NK-92 treated with Interleukin-12 subunit alpha and Interleukin-12 subunit beta, amount 100 ng/mL, for 24 hours (cell line): ENCODE measurements around the gene ADAMTS14.
"Not testable (repeated sequence)": the region's sequence is repeated elsewhere in the genome, so short reads cannot be mapped to it uniquely, and the experiment has no call there.

Experiments used
- DNase-seq: peaks from one replicate; lab custom pipeline; 2025; lab: John Stamatoyannopoulos, UW

ADAMTS14 gene, protein sequence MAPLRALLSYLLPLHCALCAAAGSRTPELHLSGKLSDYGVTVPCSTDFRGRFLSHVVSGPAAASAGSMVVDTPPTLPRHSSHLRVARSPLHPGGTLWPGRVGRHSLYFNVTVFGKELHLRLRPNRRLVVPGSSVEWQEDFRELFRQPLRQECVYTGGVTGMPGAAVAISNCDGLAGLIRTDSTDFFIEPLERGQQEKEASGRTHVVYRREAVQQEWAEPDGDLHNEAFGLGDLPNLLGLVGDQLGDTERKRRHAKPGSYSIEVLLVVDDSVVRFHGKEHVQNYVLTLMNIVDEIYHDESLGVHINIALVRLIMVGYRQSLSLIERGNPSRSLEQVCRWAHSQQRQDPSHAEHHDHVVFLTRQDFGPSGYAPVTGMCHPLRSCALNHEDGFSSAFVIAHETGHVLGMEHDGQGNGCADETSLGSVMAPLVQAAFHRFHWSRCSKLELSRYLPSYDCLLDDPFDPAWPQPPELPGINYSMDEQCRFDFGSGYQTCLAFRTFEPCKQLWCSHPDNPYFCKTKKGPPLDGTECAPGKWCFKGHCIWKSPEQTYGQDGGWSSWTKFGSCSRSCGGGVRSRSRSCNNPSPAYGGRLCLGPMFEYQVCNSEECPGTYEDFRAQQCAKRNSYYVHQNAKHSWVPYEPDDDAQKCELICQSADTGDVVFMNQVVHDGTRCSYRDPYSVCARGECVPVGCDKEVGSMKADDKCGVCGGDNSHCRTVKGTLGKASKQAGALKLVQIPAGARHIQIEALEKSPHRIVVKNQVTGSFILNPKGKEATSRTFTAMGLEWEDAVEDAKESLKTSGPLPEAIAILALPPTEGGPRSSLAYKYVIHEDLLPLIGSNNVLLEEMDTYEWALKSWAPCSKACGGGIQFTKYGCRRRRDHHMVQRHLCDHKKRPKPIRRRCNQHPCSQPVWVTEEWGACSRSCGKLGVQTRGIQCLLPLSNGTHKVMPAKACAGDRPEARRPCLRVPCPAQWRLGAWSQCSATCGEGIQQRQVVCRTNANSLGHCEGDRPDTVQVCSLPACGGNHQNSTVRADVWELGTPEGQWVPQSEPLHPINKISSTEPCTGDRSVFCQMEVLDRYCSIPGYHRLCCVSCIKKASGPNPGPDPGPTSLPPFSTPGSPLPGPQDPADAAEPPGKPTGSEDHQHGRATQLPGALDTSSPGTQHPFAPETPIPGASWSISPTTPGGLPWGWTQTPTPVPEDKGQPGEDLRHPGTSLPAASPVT

DNA sequence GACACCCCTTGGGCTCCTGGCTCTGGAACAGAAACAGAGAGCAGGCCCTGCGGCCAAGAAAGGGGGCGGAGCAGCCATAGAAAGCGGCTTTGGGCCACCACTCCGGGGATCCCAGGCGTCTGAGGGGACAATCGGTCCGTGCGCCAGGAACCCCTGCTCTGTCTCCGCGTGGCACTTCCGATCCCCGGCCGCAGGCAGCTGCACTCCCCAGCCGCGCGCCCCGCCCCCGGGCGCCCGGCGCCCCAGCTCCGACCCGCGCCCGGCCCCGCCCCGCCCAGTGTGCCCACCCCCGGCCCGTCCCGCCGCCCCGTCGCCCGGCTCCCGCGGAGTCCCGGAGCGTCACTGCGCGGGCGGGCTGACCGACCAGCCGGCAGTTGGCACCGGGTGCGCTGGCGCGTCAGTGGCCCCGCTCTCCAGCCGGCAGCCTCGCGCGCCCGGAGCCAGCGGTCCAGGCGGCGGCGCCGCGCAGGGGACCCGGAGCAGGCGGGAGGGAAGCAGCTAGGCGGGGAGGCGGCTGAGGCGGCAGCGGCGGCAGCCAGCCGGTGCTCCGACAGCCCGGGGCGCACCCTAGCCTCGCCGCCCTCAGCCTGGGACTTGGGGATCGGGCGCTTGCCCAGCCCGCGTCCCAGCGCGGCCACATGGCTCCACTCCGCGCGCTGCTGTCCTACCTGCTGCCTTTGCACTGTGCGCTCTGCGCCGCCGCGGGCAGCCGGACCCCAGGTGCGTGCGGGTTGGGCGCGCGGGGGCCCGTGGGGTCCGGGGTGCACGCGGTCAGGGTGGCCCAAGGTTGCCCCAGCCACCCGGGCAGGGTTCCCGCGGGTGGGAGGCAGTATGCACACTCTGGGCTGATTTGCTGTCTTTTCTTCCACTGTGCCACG lies at the start of gene ADAMTS14:
Gene ADAMTS14, plus strand, starts transcription at position 342 of the 878 bp plus-strand sequence. Its CDS starts 297 bp downstream, at position 639.
- DNase-seq = no peak

DNA sequence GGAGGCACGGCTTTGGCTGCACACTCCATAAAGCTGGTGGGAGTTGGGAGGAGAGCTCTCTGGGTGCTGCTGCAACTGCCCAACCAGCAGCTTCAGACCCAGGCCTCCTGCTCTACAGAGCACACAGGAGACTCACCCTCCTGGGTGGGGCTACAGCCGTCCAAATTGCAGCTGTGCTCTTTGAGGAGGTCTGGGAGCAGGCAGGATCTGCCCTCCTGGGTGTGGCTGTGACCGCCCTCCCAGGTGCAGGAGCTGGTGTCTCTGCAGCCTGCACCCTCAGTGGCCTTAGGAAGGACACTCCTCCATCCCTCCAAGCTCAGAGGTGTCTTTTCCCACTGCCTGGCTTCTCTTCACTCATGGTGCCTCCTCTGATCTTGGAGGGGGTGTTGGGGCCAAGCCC lies 49.8 kb upstream of the ADAMTS14 start:
- DNase-seq = no peak

DNA sequence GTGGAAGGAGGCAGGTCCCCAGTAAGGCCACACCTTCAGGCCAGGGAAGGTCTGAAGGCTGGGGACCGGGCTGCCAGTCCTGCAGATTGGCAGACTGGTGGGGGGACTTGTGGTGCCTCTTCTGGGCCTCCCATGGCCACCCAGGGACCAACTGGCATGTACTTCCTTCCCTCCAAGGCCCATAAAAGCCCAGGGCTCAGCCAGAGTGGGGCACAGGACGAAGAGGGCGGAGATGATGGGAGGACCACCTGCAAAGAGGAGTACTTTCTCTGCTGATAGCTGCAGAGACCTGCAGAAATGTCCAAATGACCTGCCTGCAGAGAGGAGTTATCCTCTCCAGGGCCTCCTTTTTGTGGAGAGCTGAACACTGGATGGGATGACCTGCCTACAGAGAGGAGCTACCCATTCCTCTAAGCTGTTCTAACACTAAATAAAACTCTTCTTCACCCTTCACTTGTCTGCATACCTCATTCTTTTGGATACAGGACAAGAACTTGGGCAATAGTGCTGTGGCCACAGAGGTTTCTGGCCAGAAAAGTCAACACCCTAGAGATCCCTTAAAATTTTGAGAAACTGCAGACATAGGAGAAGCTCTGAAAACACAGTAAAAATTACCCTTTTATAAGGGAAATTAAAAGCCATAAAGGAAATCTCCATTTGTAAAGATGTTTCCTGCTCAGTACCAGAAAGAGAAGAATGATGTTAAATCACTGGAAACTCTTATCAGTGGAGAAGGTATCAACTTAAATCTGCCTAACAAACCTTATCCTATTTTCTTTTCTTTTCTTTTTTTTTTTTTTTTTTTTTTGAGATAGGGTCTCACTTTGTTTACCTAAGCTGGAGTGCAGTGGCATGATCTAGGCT lies 49.1 kb upstream of the ADAMTS14 start:
- DNase-seq = no peak

DNA sequence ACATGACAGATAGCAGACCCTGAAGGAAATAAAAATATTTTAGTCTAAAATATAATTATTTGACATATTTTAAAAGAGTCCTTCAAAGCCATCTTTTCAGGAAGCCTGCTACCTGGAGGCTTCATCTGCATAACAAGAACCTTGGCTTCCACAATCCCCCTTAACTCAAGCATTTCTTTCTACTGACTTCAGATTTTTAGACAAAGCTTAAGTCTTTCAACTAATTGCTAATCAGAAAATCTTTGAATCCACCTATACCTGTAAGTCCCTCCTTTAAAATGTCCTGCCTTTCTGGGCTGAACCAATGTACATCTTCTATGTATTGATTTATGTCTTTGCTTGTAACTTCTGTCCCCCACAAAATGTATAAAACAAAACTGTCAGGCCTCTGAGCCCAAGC lies 46.2 kb upstream of the ADAMTS14 start:
- DNase-seq = no peak

DNA sequence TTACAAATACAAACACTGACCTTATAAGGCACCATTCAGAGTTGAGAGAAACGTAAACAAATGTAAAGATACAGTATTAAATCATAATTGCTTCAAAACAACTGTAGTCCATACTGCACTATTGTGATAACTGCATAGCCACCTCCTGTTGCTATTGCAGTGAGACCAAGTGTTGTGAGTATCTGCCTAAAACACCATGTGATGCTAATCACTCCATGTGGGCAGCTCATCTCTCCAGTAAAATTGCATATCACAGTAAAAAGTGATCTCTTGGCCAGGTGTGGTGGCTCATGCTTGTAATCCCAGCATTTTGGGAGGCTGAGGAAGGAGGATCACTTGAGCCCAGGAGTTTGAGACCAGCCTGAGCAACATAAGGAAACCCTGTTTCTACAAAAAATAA lies 43.0 kb upstream of the ADAMTS14 start:
- DNase-seq = no peak

DNA sequence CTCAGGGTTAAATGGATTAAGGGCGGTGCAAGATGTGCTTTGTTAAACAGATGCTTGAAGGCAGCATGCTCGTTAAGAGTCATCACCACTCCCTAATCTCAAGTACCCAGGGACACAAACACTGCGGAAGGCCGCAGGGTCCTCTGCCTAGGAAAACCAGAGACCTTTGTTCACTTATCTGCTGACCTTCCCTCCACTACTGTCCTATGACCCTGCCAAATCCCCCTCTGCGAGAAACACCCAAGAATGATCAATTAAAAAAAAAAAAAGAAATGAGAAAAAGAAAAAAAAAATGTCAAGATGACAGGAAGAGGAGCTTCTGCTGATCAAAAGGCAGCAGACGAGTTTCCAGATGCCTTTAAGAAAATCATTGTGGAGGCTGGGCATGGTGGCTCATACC lies 40.6 kb upstream of the ADAMTS14 start:
- not testable (repeated sequence) for DNase-seq

DNA sequence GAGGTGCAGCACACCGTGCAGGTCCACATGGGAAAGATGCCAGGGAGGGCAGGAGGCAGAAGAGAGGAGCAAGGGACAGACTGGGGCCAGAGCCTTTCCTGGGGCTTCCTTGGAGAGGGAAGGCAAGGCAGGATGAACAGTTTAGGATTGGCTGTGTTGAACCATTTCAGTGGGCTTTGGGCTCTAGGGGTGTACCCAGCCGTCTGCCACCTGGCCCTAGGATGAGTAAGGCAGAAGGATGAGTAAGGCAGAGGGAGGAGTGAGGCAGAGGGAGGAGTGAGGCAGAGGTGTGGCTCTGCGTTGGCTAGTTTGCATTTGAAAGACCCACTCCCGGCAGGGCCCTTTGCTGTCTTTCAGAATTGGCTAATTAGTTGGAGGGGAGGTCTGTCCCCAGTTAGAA lies 38.3 kb upstream of the ADAMTS14 start:
- DNase-seq = no peak

DNA sequence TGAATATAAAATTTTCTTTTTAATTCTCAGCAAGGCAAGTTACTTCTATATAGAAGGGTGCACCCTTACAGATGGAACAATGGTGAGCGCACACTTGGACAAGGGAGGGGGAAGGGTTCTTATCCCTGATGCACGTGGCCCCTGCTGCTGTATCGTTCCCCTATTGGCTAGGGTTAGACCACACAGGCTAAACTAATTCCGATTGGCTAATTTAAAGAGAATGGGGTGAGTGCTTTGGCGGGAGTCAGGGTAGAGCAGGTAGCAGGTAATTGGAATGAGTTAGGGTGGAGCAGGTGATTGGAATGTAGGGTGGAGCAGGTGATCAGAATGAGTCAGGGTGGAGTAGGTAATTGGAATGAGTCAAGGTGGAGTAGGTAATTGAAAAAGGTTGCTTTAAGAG lies 37.8 kb upstream of the ADAMTS14 start:
- DNase-seq = not testable (repeated sequence)

DNA sequence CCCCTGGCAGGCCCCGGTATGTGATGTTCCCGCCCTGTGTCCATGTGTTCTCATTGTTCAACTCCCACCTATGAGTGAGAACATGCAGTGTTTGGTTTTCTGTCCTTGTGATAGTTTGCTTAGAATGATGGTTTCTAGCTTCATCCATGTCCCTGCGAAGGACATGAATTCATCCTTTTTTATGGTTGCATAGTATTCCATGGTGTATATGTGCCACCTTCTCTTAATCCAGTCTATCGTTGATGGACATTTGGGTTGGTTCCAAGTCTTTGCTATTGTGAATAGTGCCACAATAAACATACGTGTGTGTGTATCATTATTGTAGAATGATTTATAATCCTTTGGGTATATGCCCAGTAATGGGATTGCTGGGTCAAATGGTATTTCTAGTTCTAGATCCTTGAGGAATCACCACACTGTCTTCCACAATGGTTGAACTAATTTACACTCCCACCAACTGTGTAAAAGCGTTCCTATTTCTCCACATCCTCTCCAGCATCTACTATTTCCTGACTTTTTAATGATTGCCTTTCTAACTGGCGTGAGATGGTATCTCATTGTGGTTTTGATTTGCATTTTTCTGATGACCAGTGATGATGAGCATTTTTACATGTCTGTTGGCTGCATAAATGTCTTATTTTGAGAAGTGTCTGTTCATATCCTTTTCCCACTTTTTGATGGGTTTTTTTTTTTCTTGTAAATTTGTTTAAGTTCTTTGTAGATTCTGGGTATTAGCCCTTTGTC lies 32.5 kb upstream of the ADAMTS14 start:
- DNase-seq = not testable (repeated sequence)

DNA sequence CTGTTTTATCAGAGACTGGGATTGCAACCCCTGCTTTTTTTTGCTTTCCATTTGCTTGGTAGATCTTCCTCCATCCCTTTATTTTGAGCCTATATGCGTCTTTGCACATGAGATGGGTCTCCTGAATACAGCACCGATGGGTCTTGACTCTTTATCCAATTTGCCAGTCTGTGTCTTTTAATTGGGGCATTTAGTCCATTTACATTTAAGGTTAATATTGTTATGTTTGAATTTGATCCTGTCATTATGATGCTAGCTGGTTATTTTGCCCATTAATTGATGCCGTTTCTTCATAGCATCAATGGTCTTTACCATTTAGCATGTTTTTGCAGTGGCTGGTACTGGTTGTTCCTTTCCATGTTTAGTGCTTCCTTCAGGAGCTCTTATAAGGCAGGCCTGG lies 29.0 kb upstream of the ADAMTS14 start:
- not testable (repeated sequence) for DNase-seq

DNA sequence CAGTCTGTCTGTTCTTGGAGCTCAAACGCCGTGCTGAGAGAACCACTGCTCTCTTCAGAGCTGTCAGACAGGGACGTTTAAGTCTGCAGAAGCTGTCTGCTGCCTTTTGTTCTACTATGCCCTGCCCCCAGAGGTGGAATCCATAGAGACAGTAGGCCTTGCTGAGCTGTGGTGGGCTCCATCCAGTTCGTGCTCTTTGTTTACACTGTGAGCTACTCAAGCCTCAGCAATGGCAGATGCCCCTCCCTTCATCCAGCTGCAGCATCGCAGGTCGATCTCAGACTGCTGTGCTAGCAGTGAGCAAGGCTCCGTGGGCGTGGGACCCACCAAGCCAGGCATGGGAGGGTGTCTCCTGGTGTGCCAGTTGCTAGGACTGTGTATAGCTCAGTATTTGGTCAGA lies 27.3 kb upstream of the ADAMTS14 start:
- DNase-seq = not testable (repeated sequence)

DNA sequence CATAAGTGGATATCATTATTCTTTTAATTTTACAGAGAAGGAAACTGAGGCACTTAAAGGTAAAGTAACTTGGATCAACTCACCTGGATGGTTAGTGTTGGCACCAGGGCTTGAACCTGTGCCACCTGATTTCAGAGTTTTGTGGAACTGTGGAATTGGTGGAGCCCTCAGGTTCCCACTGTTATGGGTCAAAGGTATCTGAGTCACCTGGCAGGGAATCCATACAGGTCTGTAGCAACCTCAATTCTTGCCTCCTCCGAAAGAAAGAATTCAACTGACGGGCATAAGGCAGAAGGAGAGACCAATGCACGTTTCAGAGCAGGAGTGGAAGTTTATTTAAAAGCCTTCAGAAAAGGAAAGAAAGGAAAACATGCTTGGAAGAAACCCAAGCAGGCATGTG lies 25.2 kb upstream of the ADAMTS14 start:
- no peak for DNase-seq

DNA sequence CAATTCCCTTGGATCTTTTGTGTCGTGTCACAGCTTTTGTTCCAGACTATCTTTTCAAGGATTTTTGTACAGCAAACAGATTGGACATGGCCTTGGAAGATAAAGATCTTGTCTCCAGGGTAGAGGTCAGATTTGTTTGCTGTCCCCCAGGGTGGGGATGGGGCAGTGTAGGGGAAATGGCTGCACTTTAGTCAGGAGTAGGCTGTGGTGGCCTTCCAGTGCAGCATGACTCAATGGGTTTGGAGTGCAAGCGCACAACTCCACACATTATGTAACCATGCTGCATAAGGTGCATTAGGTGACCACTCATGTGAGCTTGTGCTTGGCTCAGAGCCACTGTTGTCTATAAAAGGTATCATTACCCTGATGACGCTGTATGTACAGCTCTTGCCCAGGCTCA lies 23.9 kb upstream of the ADAMTS14 start:
- no peak for DNase-seq

DNA sequence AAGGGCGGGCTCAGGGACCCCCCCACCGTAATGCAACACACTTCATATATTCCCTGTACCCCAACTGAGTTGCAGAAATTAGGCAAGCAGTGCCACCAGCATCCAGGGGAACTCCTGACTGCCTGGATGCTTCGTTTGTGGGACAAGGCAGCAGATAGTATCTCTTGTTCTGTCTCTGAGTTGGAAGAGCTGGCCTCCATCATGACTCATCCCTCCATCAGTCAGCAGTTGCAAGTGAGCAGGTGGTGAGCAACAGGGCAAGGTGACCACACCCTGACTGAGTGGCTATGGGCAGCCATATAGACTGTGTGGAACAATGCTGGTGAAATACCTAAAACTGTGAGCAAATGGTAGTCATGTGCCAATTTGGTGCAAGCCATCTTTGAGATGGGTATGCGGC lies 22.8 kb upstream of the ADAMTS14 start:
- peak; percentile 34 for DNase-seq

DNA sequence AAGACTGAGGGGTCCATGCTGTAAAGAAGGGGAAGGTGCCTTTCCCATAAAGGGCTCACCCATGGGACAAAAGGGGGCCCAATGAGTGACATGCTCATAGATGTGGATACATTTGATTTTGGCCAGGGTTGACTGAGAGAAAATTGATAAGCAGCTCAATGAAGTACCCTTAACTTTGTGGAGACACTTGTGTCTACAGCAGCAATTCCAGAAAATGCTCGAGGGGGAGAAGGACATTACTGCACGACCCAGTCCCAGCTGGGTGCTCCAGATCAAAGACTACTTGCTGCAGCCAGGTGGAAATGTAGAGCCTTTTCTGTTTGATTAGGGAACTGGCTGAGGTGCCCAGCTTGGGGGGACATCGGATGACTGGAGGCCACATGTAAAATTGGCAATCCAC lies 22.2 kb upstream of the ADAMTS14 start:
- no peak for DNase-seq

DNA sequence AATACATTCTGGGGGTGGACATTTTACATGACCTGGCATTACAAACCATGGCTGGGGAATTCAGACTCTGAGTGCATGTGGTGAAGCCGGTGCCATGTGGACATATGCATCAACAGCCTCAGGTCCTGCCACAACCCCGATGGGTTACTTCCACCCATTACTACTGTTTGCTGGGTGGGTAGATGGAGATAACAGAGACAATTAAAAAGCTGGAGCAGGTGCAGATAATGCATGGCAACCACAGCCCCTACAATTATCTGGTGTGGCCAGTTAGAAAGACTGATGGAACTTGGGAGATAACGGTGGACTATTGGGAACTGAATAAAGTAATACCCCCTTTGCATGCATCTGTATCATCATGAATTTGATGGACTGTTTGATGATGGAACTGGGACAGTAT lies 21.6 kb upstream of the ADAMTS14 start:
- no peak for DNase-seq

DNA sequence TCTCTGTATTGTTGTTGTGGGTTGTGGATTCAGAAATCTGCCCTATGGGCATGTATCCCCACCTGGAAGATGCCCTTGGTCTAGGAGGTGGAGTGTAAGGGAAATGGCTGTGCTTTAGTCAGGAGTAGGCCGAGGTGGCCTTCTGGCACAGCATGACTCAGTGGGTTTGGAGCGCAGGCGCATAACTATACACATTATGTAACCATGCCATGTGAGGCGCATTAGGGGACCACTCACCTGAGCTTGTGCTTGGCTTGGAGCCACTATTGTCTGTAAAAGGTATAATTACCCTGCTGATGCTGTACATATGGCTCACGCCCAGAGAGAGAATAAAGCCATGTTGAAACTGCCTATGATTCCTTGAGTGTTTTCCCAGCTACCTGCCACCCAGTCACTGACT lies 20.6 kb upstream of the ADAMTS14 start:
- DNase-seq = no peak

DNA sequence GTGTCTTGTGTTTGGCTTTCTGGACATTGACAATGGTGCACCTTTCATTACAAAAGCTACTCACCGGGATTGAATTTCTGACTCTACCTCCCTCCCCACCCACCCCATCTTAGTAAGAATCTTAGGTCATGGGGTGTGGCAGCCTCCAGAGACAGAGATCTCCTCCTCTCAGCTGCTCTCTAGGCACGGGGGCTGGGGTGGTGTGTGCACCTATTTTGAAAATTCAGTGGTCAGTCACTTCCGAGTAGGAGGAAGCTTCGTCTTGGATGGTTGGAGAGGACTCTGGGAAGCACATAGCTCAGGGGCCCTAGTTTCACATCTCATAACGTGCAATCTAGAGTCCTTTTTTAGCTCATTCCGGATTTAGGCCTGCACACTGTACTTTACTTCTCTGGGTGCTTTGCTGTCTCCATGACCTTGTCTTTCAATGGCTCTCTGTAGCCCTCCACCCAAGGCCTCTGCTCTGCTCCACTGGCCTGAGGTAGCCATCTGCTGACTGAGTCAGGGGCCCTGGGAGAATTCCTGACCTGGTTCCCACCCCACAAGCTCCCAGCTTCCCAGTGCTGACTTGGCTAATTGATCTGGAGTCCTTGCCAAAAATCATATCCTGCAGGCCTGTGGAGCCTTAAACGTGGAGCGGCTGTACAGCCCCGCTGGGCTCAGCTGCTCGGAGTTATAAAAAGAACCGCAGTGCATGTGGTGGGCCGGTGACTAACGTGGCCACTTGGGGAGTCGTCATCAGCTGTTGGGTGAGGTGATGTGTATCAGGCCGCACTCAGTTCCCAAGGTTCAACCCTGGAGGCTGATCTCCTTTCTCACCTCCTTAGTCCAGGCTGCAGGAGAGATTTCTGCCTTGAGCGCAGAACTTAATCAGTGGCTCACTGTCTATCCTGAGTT lies 19.3 kb upstream of the ADAMTS14 start:
- no peak for DNase-seq

DNA sequence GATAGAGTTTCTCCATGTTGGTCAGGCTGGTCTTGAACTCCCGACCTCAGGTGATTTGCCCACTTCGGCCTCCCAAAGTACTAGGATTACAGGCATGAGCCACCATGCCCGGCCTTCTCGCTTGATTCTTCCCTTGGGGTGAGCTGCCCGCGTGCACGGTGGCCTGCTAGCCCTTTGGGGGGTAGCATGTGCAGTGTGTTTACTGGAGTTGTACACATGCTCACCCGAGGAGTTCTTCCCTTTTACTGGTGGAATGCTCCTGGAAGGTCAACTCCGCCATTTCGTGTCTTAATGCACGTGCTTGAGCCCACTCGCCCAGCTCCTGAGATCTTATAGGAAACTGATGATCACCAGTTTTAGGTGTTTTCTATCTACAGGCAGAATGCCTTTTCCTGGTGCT lies 17.0 kb upstream of the ADAMTS14 start:
- DNase-seq = no peak
